GM23248 (cell line): ENCODE results near the gene TRMT44.

Source experiments
- EZH2 ChIP-seq: fragments of 200-600 bp; sonication (generic); IDR thresholded peaks from 2 replicates; pipeline ENCODE4 v1.6.1; 2018; ENCODE audit warnings: antibody characterized with exemption, mild to moderate bottlenecking; ENCODE audit not compliant: insufficient read depth, poor library complexity, severe bottlenecking
- EZH2phosphoT487 ChIP-seq: fragments of 200-600 bp; sonication (generic); IDR thresholded peaks from 2 replicates; pipeline ENCODE4 v1.6.1; 2018; ENCODE audit warnings: antibody characterized with exemption, moderate library complexity, mild to moderate bottlenecking, low read depth; ENCODE audit not compliant: insufficient read depth

DNA sequence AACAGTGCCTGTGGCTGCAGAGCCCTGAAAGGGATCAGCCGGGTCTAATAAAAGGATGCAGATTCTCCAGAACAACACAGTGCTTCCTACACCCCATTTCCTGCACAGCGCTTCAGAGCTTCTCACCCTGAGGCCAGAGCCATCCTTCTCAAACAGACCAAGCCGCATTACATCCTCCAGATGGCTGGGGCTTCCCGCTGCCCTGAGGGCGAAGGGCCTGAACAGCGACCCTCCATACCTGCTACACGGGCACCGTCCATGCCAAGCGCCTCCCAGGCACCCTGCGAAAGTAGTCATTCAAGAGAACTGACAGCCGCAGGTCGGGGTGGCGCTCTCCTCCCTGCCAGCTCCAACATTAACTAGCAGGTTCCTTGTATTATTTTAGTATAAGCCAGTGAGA, 36.6 kb upstream of the TRMT44 start:
- TF ChIP-seq EZH2phosphoT487 (no peak), EZH2 (no peak)
